Left ventricle myocardium superior (tissue), 1 donor: Measurements from ENCODE around the gene TRAPPC12. TPM values are rescaled to one million over a fixed set of nuclear protein-coding genes. Genes with fewer than 3 reads are reported as not detected.

Source experiments
- ATAC-seq: fragments of 200-7000 bp; cut with Tn5 transposase; one replicate; pipeline ENCODE4 v1.9.1; 2020; ENCODE audit warnings: mild to moderate bottlenecking, moderate library complexity
- DNase-seq: peaks from one replicate; pipeline ENCODE4 v3.0.0-alpha.2; 2020
- intact Hi-C: fragments of 100-400 bp; cut with micrococcal nuclease; formaldehyde crosslinking; loops from one replicate; pipeline ENCODE4 v1.11.0; 2022
- total RNA-seq: library from RNA; stranded (reverse); fragmentation: NEBNext Ultra II Directional; extraction: Animal tissue kit (Norgen Biotek cat#: 25700); gene quantifications from one replicate; pipeline ENCODE4 v1.2.1, GENCODE V29; 2021
- donor health status: DM: no; HTN: yes; CAD: no; lungs with severe emphysema.

TRAPPC12 gene
- total RNA-seq, 1 donor from 2014 or later: 105 TPM

DNA sequence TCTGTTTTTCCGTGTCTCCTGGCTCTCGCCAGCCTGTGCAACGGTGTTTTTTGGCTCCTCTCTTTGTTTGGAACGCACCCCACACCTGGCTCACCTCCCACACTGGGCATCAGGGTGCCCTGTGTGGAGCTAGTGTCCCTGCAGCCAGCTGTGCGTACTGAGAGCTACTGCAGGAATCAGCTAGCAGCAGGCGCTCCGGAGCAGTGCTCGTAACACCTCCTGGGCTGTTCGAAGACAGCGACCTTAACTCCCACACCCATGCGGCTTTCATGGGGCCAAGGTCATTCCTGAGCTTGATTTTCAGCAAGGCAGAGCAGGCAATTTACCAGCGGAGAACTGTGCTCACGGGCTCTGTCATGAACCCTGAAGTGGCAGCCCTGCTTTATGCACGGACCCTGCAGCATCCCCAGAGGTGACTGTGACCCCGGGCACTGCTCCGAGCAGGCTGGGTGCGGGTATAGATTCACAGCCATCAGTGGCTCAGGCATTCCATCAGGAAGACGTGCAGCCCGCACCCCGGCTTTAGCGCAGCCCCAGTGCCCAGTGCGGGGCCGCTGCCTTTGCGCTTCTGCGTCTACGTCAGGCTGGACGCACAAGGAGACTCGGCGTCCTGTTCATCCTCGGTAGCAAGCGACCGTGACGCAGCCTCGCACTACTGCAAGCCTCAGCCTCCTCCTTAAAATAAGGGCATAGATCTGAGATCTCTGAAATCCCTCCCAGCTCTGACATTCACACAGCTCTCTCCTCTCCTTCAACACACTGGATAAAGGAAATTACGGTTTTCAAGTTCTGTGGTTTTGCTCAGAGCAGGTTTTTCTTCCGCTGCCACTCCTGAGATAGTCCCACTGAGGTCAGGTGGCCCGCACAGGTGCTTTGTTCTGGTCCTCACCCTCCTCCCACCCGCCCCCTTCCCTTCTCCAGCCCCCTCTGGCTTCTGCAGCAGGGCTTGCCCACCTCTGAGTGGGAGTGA is 81.6 kb downstream of the TRAPPC12 start:
- DNase-seq (peak; percentile 73), ATAC-seq (peak; percentile 65)
- intact Hi-C loops: no loop called here

GRCh38 chr2:3461801-3462492 is 82.5 kb downstream of the TRAPPC12 start:
- ATAC-seq: no peak
- intact Hi-C loops: no loop called here
- no peak for DNase-seq

DNA sequence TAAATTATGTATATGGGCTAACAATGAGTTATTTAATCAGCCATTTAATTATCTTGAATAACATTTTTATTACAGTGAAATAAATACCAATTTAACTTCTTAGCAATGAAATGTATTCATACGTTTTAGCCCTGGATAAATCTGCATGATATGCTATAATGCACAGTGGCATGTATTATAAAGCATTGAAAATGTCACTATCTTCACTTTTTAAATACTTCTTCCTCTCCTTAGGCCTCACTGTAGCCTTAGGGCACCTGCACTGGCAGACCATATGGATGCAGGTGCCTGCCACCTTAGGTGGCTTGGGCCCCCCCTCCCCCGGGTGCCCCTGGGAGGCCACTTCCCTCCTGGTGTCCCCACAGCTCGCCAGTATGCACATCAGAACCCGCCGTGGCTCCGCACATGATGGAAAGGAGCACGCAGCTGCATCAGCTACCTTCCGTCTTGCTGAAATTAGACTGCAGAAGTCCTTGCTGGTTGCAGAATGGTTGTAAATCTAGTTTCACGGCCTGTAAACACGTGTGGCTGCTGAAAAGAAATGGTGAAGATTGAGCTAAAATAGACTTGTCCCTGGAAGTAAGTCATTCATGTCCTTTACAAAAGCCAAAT is 83.1 kb downstream of the TRAPPC12 start:
- intact Hi-C loops: no loop called here
- ATAC-seq (no peak), DNase-seq (no peak)

- intact Hi-C loops: no loop called here
- DNase-seq: no peak
- ATAC-seq: no peak
Measured at GRCh38 chr2:3463186-3463835, 83.8 kb downstream of the TRAPPC12 start.

DNA sequence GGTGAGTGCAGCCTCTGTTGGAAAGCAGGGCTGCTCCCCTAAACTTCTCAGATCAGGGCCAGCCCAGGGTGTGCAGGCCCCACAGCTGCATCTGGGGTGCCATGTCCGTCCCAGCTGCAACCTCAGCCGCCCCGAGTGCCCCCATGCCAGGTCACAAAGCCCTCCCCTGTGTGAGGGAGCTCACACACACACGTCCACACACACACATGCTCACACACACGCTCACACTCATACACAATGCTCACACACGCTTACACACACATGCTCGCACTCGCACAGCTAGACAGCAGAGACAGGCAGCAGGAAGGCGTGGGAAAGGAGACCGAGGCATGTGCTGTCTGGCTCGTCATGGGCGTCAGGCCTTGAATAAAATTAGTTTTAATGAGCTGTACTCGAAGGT is 84.5 kb downstream of the TRAPPC12 start:
- no peak for DNase-seq
- intact Hi-C loops: no loop called here
- ATAC-seq: no peak

- intact Hi-C loops: no loop called here
- ATAC-seq: no peak
- DNase-seq: no peak
Measured at GRCh38 chr2:3464401-3465005, 85.0 kb downstream of the TRAPPC12 start.

DNA sequence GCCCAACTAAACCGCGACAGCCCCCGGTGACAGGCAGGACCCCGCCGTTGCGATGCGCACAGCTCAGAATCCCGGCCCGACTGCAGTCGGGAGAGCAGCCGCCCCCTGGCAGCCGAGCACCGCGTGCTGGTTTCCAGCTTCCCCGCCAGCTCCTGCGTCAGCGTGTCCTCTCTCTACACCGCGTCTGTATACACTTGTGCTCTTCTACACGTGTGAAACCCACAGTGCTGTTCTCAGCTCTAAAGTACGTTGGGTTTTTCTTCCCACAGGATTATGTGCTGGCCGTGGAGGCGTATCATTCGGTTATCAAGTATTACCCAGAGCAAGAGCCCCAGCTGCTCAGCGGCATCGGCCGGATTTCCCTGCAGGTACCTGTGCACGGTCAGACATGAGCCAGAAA is 85.8 kb downstream of the TRAPPC12 start:
- intact Hi-C loops: no loop called here
- DNase-seq: no peak
- no peak for ATAC-seq

DNA sequence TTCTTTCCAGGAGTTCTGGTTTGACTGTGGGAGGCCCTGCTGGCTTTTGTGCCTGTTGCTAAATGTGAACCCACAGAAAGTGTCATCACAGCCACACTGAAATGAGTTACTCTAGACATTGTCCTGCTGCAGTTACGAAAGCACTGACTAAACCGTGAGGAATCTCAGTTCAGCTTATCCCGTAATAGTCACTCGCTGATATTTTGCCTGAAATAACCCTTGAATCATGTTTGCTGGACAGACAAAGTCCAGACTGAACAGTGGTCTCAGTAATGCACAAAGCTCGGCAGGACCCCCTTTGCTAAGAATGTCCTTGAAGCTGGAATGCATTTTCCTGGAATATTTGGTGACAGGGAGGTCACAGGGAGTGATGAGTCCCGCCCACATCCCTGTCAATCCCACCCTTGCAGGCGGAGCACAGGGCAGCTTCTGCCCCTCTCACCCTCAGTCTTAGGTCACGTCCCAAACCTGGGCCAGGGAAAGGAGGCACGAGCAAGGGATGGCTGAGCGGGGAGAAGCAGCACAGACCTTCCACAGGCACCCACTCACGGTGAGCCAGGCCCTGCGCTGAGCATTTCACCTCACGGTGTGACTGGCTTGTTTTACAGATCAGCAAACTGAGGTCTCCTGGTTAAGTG is 86.5 kb downstream of the TRAPPC12 start:
- ATAC-seq (peak; percentile 35), DNase-seq (no peak)
- intact Hi-C loops: no loop called here

GRCh38 chr2:3466482-3466863 is 87.0 kb downstream of the TRAPPC12 start:
- intact Hi-C loops: no loop called here
- no peak for DNase-seq
- ATAC-seq: no peak

DNA sequence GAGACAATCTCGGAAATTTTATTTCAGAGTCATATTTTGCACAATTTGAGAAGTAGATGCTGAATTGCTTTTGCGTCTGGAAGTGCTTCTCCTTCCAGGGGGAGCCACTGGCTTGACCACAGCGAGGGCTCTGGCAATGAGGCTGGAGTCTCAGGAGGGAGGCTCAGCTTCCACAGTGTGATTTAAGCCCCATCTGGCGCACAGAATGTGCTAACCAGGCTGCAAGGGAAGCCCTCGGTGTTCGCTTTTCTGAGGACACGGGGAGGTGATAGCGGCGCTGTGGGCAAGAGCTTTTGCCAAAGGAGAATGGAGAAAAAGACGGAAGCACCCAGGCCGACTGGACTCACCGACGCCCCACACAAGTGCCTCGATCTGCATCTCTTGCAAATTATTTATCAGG is 87.5 kb downstream of the TRAPPC12 start:
- no peak for ATAC-seq
- intact Hi-C loops: no loop called here

GRCh38 chr2:3467654-3468053 is 88.2 kb downstream of the TRAPPC12 start:
- ATAC-seq (no peak), DNase-seq (no peak)
- intact Hi-C loops: no loop called here

More for the DNA sequence above, 87.5 kb downstream of the TRAPPC12 start:
- no peak for DNase-seq

- ATAC-seq (no peak), DNase-seq (no peak)
- intact Hi-C loops: no loop called here
Measured at GRCh38 chr2:3468296-3468988, 88.9 kb downstream of the TRAPPC12 start.

GRCh38 chr2:3469486-3469885 is 90.0 kb downstream of the TRAPPC12 start:
- intact Hi-C loops: no loop called here
- ATAC-seq: no peak
- no peak for DNase-seq

DNA sequence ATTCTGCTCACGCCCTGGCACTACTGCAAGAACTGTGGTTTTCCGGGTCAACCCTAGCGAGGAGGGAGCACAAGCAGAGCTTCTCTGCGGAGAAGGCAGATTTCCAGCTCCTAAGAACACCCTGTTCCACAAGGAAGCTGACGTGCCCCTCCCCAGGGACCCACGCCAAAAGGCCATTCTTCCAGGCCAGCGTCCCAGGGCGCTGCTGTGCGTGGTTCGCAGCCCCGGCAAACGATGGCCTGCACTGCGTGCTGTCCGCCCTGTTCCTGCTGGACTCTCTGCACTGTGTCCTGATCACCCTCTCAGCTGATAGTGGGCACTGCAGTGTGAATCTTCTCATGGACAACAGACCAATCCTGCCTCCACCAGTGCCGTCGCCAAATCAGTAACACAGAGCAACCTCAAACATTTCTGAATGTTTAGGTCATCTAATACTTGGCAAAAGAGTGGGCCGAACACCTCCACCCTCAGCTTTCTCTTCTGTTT is 90.7 kb downstream of the TRAPPC12 start:
- intact Hi-C loops: no loop called here
- ATAC-seq: peak; percentile 83
- DNase-seq: peak; percentile 90

DNA sequence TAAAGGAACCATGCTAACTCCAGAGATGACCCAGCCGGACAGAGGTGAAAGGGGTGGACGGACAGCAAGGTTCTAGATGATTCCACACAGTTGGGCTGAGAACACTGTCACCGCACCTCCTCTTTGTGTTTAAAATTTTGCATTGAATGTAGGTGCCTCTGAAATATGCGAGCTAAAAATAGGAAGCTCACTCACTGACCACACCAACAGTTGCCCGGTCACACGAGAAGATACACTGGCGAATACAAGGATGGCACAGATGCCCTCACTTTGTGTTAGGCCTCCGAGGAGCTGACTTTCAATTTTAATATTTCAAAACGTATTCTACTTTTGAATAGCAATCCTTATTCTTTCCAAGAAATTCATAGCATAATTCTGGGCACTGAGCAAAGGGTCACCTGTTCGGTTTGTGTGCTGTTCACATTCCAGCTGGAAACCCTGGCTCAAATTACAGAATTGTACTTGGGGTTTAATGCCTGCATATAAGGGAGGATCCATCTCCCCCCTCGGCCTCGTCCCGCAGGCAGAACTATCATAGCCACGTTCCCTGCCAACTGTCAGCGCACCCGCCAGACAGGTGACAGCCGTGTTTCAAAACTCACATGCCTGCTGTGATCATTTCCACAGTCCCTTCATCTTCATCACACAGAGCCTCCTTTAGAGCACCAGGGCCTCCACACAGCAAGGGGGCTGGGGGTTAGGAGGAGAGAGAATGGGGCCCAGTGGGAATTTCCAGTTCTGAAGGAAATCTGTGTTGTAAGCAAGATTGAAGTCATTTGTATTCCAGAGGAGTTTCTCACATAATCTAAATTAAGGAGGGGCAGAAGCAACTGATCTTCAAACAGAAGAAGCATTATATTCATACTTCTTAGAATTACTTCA is 91.6 kb downstream of the TRAPPC12 start:
- peak; percentile 51 for ATAC-seq
- intact Hi-C loops: no loop called here
- DNase-seq: peak; percentile 64

DNA sequence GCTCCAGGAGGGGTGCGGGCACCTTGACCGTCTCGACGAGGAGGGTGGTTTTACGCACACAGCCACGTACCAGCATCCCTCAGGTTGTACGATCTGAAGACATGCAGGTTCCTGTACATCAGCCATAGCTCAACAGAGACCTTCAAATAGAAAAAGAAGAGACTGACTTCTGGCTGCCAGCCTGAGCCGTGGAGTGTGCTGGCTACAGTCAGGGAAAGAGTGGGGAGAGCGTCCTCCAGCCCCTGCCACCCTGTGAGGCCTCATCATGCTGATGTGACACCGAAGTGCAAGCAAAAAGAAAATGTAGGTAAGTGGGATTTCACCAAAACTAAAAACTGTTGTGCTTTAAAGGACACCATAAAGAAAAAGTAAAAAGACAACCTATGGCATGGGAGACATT is 92.8 kb downstream of the TRAPPC12 start:
- ATAC-seq (peak; percentile 15), DNase-seq (peak; percentile 54)
- intact Hi-C loops: no loop called here

DNA sequence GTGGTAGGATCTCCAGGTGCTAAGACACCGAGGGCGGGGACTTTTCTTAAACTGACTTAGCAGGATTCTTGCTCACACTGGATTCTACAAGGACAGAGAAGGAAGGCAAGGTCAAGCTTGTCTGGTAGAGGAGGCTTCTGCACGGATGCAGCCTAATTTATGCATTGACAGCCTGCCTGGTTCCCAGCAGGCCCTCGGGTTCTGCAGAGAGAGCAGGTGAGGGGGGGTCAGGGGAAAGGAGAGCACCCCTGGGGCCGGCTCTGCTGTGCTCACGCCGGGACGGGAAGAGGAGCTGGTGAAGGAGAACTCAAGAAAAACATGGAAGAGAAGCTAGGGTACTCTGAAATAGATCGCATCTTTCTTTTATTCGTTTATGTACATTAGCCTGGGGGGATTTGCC is 93.5 kb downstream of the TRAPPC12 start:
- DNase-seq: no peak
- ATAC-seq: peak; percentile 9
- intact Hi-C loops: no loop called here
